Measurements from ENCODE around the gene BICDL1.

DNA sequence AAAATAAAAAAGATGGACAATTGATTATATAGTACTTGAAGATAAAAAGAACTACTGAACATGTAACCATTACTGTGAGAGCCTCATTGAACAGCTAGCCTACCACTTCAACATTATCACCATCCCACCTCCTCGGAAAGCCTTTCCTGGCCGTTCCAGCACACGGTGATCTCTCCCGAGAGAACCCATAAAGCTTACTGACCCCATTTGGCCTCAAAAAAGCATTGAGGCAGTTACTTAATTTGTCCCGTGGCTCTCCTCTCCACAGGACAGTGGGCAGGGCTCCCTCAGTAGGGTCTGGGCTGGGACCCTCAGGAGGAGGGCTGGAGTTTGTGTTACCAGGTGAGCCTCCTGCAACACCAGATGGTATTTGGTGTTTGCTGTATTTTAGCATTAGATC, 71.7 kb downstream of the BICDL1 start:
- no peak for TF ChIP-seq POLR2A (IDR thresholded peaks at IDR 0.05)
- TF ChIP-seq, protein P1, sequence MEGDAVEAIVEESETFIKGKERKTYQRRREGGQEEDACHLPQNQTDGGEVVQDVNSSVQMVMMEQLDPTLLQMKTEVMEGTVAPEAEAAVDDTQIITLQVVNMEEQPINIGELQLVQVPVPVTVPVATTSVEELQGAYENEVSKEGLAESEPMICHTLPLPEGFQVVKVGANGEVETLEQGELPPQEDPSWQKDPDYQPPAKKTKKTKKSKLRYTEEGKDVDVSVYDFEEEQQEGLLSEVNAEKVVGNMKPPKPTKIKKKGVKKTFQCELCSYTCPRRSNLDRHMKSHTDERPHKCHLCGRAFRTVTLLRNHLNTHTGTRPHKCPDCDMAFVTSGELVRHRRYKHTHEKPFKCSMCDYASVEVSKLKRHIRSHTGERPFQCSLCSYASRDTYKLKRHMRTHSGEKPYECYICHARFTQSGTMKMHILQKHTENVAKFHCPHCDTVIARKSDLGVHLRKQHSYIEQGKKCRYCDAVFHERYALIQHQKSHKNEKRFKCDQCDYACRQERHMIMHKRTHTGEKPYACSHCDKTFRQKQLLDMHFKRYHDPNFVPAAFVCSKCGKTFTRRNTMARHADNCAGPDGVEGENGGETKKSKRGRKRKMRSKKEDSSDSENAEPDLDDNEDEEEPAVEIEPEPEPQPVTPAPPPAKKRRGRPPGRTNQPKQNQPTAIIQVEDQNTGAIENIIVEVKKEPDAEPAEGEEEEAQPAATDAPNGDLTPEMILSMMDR (IDR thresholded peaks at IDR 0.05), result no peak
- no peak for TF ChIP-seq POLR2AphosphoS5 (IDR thresholded peaks at IDR 0.05)

Data from breast epithelium (tissue), 3 donors.